Urothelium cell line (cell line): ENCODE data around the gene PTCD2.

Source experiments
- DNase-seq: peaks from one replicate; pipeline ENCODE4 v3.0.0; 2011; ENCODE audit warnings: low spot score, mixed read lengths
- FAIRE-seq: peaks from 2 replicates; lab custom pipeline; 2011; peaks lifted over from hg19 to GRCh38; lab: Jason Lieb, UNC

The PTCD2 gene

DNA sequence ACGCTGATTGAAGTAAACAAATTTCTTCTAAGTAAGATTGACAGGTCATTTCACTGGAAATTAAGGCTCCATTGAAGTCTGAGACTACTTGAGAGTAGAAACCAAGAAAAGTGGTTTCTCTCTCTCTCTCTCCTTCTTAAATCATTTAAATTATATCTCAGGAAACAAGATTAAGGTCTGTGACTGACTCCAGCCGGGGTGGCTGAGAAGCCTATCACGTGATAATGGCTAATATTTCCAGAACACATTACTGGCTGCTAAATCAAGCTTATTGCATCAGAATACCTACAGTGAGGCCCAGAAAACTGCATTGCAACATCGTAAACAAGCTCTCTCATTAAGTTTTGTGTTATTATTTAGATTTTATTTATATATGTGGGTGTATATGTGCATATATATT, 88.4 kb downstream of the PTCD2 start:
- no peak for FAIRE-seq
- no peak for DNase-seq

DNA sequence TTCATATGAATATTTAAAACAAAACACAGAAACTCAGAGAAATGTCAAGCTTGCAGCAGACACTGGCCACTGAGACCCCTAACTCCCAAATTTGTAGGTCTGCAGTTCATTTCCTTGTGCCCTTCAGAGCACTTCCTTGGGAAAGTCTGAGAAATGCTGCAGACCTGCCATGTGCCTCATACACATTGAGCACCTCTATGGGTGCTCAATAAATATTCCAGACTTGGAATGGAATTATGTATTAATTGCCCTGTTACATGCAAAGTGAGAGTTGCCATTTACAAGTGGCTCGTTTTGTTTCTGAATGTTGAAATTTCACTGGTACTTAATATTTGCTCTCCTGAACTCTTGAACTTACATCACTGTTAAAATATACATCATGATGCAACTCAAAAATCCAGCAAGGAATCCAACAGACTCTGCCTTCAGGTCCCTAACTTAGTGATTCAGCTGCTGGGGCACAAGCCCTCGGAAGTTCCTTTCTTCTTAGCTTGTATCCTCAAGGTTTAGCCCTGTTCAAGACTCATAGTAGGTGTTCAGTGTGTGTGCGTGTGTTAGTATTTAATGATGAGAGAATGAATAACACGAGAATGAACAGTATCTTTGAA, 90.6 kb downstream of the PTCD2 start:
- FAIRE-seq: no peak
- DNase-seq: no peak

GRCh38 chr5:72412283-72413055, 92.3 kb downstream of the PTCD2 start:
- FAIRE-seq: no peak

GRCh38 chr5:72415616-72416325, 95.6 kb downstream of the PTCD2 start:
- FAIRE-seq (no peak), DNase-seq (no peak)

More at GRCh38 chr5:72412283-72413055, 92.3 kb downstream of the PTCD2 start:
- DNase-seq: no peak

GRCh38 chr5:72417333-72418062, 97.3 kb downstream of the PTCD2 start:
- no peak for DNase-seq
- no peak for FAIRE-seq
